ENCODE measurements around the gene ZBTB7C.

- no peak for TF ChIP-seq CTCF (conservative IDR thresholded peaks at IDR 0.05; ENCODE audit: low read length)
- no peak for TF ChIP-seq EZH2phosphoT487 (IDR thresholded peaks at IDR 0.05; ENCODE audit: borderline replicate concordance, low read depth, low read length)
Measured at GRCh38 chr18:48203961-48204666, 205.1 kb downstream of the ZBTB7C start.

Measured in OCI-LY7 (cell line).